ENCODE data around the gene TTC39A. TPM values are rescaled to one million over a fixed set of nuclear protein-coding genes. Genes with fewer than 3 reads are reported as not detected.

The TTC39A gene
- total and polyA plus RNA-seq, 2 of the 13 experiments (the other 11 are each of a cell fraction or from before 2014, with no cell fraction given): 0.33 to 1.5 TPM

DNA sequence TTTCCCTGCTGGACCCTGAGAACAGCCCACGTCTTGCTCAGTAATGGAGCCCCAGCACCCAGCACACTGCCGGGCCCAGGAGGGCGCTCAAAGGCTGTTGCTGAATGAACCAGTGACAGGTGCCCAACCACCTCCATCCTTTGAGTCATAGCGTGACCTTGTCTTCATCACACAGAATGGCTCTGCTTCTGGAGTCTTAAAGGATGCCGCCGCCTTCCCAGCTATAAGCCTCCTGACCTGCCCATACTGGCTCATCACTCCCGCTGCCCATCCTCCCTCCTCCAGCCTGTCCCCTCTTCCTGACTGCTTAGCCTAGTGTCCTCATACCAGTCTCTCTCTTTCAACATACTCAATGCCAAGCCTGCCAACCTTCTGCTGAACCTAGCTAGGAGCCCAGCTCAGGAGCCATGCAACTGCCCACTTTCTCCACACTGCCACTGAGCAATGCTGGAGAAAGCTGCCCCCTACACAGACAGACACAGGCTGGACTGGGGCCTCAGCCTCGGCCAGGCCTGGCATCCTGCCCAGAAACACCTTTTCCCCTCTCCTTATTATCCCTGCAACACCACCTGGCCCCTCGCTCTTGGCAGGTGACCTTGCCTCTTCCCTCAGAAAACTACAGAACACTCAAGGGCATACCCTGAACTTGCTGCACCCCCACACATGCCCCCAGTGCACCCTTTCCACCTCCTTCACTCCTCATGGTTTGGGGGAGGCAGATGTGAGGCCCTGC, 14.1 kb downstream of the TTC39A start:
- no peaks in the 10 kb centered on the region for H3K79me2 ChIP-seq (ENCODE audit: insufficient read depth, low read length)
- no peak overlapping the region for H3K4me3 ChIP-seq (replicated peaks in 1 of 3; ENCODE audit: insufficient read depth in 1 of 3, low read depth in 2 of 3, low read length in 3 of 3)
- no peak overlapping the region for H2AFZ ChIP-seq (ENCODE audit: low read length)
- H3K36me3 ChIP-seq (replicated peaks in 1 of 2; ENCODE audit: control insufficient read depth in 1 of 2, insufficient read depth in 2 of 2, low read length in 2 of 2): no peaks in the 10 kb centered on the region
- no peak overlapping the region for H3K4me2 ChIP-seq (ENCODE audit: low read depth, low read length)
- no peak overlapping the region for H3K27ac ChIP-seq (ENCODE audit: extremely low read length, insufficient read depth, low read length)
- no TSS peak for BruUV-seq (replicated peaks)
- WGBS (ENCODE audit: low lambda C conversion rate): 59% methylated on average over 9 of the region's 9 CpGs
- DNase-seq (ENCODE audit: low spot score): no peak
- H3K4me1 ChIP-seq (ENCODE audit: insufficient read depth, low read length): peaks cover 30% of the 10 kb centered on the region
- no peak overlapping the region for H3K9ac ChIP-seq (ENCODE audit: insufficient read depth, low read depth, low read length)
- intact Hi-C loops (cut with micrococcal nuclease; ENCODE audit: unreplicated experiment): no loop called here
- in situ Hi-C loops (cut with HindIII; ENCODE audit: extremely low pct_ligation_motif_present, low pct_unique_long_range_greater_than_20kb): no loop called here
- CTCF ChIA-PET (ENCODE audit: low intra/inter-chr PET ratio, low total read pairs): no interaction called here
- H3K9me3 ChIP-seq (ENCODE audit: low read length): no peaks in the 10 kb centered on the region
- POLR2A ChIA-PET: no interaction called here
- H3K27me3 ChIP-seq (ENCODE audit: control insufficient read depth in 1 of 2, insufficient read depth in 2 of 2, low read length in 2 of 2): no peaks in the 10 kb centered on the region
- no peaks in the 10 kb centered on the region for H4K20me1 ChIP-seq (ENCODE audit: insufficient read depth, low read length)
- no peak for FAIRE-seq
- no peak for TF ChIP-seq ZNF614 (CRISPR knock-in tag; IDR thresholded peaks at IDR 0.05; ENCODE audit: borderline replicate concordance)
- no peak for ATAC-seq

DNA sequence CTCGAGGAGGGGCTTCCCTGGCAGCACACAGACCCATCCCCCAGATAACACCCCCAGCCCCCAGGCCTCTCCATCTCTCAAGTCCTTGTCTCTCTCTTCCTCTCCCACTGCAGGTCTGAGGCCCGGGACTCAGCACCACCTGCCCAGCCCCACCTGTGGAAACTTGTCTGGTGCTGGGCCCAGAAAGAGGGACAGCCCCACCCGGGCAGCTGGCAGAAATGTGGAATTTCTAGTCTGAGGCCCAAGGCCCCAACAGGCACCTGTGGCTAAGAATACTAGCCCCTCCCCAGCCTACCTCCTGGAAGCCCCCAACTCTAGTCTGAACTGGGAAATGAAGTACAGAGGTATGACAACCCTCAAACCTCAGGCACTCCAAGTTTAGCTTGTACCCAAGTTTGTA, 15.4 kb downstream of the TTC39A start:
- WGBS (ENCODE audit: low lambda C conversion rate): 19% methylated on average over 3 of the region's 3 CpGs
- ATAC-seq (no peak), DNase-seq (ENCODE audit: low spot score) (no peak), FAIRE-seq (no peak)
- Histone ChIP-seq H3K4me1 (ENCODE audit: insufficient read depth, low read length) (peaks cover 30% of the 10 kb centered on the region), H3K36me3 (replicated peaks in 1 of 2; ENCODE audit: control insufficient read depth in 1 of 2, insufficient read depth in 2 of 2, low read length in 2 of 2) (no peaks in the 10 kb centered on the region), H4K20me1 (ENCODE audit: insufficient read depth, low read length) (no peaks in the 10 kb centered on the region), H3K4me3 (replicated peaks in 1 of 3; ENCODE audit: insufficient read depth in 1 of 3, low read depth in 2 of 3, low read length in 3 of 3) (no peak overlapping the region), H3K4me2 (ENCODE audit: low read depth, low read length) (no peak overlapping the region), H3K27ac (ENCODE audit: extremely low read length, insufficient read depth, low read length) (no peak overlapping the region), H3K9ac (ENCODE audit: insufficient read depth, low read depth, low read length) (no peak overlapping the region), H2AFZ (ENCODE audit: low read length) (no peak overlapping the region), H3K79me2 (ENCODE audit: insufficient read depth, low read length) (no peaks in the 10 kb centered on the region), H3K27me3 (ENCODE audit: control insufficient read depth in 1 of 2, insufficient read depth in 2 of 2, low read length in 2 of 2) (no peaks in the 10 kb centered on the region), H3K9me3 (ENCODE audit: low read length) (no peaks in the 10 kb centered on the region)
- intact Hi-C loops (cut with micrococcal nuclease; ENCODE audit: unreplicated experiment) (no loop called here), in situ Hi-C loops (cut with HindIII; ENCODE audit: extremely low pct_ligation_motif_present, low pct_unique_long_range_greater_than_20kb) (no loop called here)
- CTCF ChIA-PET (ENCODE audit: low intra/inter-chr PET ratio, low total read pairs): no interaction called here
- no TSS peak for BruUV-seq (replicated peaks)
- POLR2A ChIA-PET: interaction anchor here (1.3 kb wide), 1 partner anchor 16 kb away, joined by 3 read pairs; no protein-coding TSS in a partner anchor
- TF ChIP-seq ZNF367 (CRISPR knock-in tag; IDR thresholded peaks at IDR 0.05; ENCODE audit: borderline replicate concordance) (no peak), MEIS1 (CRISPR knock-in tag; IDR thresholded peaks at IDR 0.05; ENCODE audit: borderline replicate concordance) (no peak), SPEN (CRISPR knock-in tag; IDR thresholded peaks at IDR 0.05; ENCODE audit: low read depth) (no peak), FOSL2 (CRISPR knock-in tag; IDR thresholded peaks at IDR 0.05) (no peak), MAZ (IDR thresholded peaks at IDR 0.05; ENCODE audit: borderline replicate concordance, low read depth, low read length) (no peak), MAZ (CRISPR knock-in tag; IDR thresholded peaks at IDR 0.05; ENCODE audit: low read depth) (no peak), ZNF3 (CRISPR knock-in tag; IDR thresholded peaks at IDR 0.05) (no peak), ZNF577 (CRISPR knock-in tag; IDR thresholded peaks at IDR 0.05; ENCODE audit: borderline replicate concordance, low read depth) (no peak)
- TF ChIP-seq, protein P1, sequence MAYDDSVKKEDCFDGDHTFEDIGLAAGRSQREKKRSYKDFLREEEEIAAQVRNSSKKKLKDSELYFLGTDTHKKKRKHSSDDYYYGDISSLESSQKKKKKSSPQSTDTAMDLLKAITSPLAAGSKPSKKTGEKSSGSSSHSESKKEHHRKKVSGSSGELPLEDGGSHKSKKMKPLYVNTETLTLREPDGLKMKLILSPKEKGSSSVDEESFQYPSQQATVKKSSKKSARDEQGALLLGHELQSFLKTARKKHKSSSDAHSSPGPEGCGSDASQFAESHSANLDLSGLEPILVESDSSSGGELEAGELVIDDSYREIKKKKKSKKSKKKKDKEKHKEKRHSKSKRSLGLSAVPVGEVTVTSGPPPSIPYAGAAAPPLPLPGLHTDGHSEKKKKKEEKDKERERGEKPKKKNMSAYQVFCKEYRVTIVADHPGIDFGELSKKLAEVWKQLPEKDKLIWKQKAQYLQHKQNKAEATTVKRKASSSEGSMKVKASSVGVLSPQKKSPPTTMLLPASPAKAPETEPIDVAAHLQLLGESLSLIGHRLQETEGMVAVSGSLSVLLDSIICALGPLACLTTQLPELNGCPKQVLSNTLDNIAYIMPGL (CRISPR knock-in tag; IDR thresholded peaks at IDR 0.05; ENCODE audit: borderline replicate concordance in 1 of 2, low read depth in 1 of 2): no peak
- TF ChIP-seq, protein P2, sequence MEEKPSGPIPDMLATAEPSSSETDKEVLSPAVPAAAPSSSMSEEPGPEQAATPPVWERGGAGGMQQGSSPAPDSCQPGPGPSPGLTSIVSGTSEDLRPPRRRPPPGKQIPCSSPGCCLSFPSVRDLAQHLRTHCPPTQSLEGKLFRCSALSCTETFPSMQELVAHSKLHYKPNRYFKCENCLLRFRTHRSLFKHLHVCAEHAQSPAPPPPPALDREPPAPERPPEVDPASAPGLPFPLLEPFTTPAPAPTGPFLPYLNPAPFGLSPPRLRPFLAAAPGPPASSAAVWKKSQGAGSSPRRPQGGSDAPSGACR (CRISPR knock-in tag; IDR thresholded peaks at IDR 0.05): no peak
